ENCODE data around the gene SP2. TPM values are rescaled to one million over a fixed set of nuclear protein-coding genes. Genes with fewer than 3 reads are reported as not detected.

Gene SP2
- polyA plus RNA-seq = 10 to 100 TPM in 1 of 2 donors, 1 to 10 TPM in 1; 5.4 to 10.7 TPM

- Histone ChIP-seq H3K27ac (ENCODE audit: low read depth in 2 of 2, low read length in 1 of 2) (peak within 1 kb of the TSS; percentile 98 to 100), H3K36me3 (ENCODE audit: control insufficient read depth in 2 of 2, insufficient read depth in 2 of 2, low read length in 1 of 2) (no peaks in the 10 kb centered on the region), H3K9me3 (ENCODE audit: control insufficient read depth in 2 of 2, insufficient read depth in 1 of 2, low read depth in 1 of 2, low read length in 1 of 2) (no peaks in the 10 kb centered on the region), H3K4me1 (ENCODE audit: control insufficient read depth in 2 of 2, insufficient read depth in 2 of 2, low read length in 1 of 2) (no peaks in the 10 kb centered on the region), H3K4me3 (ENCODE audit: low read depth in 1 of 2, low read length in 2 of 2) (peak within 1 kb of the TSS; percentile 93 to 98), H3K27me3 (ENCODE audit: control insufficient read depth in 1 of 2, insufficient read depth in 2 of 2, low read length in 2 of 2) (no peaks in the 10 kb centered on the region)
- WGBS, 2 donors = 1% methylated on average over 54 to 70 of the region's 70 CpGs
Measured at GRCh38 chr17:47895856-47896671, at the start of gene SP2. Gene SP2, plus strand, starts transcription at chr17:47896236. Its CDS starts 51 bp downstream, at chr17:47896287.

GRCh38 chr17:47846716-47847340, 49.2 kb upstream of the SP2 start:
- peaks cover 0 to 3% of the 10 kb centered on the region in 2 donors for H3K27me3 ChIP-seq (ENCODE audit: control insufficient read depth in 1 of 2, insufficient read depth in 2 of 2, low read length in 2 of 2)

GRCh38 chr17:47847341-47848197, 48.5 kb upstream of the SP2 start:
- peaks cover 0 to 7% of the 10 kb centered on the region in 2 donors for H3K27me3 ChIP-seq (ENCODE audit: control insufficient read depth in 1 of 2, insufficient read depth in 2 of 2, low read length in 2 of 2)
- H3K36me3 ChIP-seq (ENCODE audit: control insufficient read depth in 2 of 2, insufficient read depth in 2 of 2, low read length in 1 of 2) = peaks cover 0 to 3% of the 10 kb centered on the region in 2 donors
- no peaks in the 10 kb centered on the region for H3K9me3 ChIP-seq (ENCODE audit: control insufficient read depth in 2 of 2, insufficient read depth in 1 of 2, low read depth in 1 of 2, low read length in 1 of 2)
- no peak overlapping the region for H3K27ac ChIP-seq (ENCODE audit: low read depth in 2 of 2, low read length in 1 of 2)
- no peak overlapping the region for H3K4me3 ChIP-seq (ENCODE audit: low read depth in 1 of 2, low read length in 2 of 2)
- WGBS, 2 donors = 33 to 41% methylated on average over 70 to 71 of the region's 71 CpGs
- H3K4me1 ChIP-seq (ENCODE audit: control insufficient read depth in 2 of 2, insufficient read depth in 2 of 2, low read length in 1 of 2) = peaks cover 8 to 18% of the 10 kb centered on the region in 2 donors

More at GRCh38 chr17:47846716-47847340, 49.2 kb upstream of the SP2 start:
- peaks cover 0 to 3% of the 10 kb centered on the region in 2 donors for H3K36me3 ChIP-seq (ENCODE audit: control insufficient read depth in 2 of 2, insufficient read depth in 2 of 2, low read length in 1 of 2)
- peaks cover 8 to 18% of the 10 kb centered on the region in 2 donors for H3K4me1 ChIP-seq (ENCODE audit: control insufficient read depth in 2 of 2, insufficient read depth in 2 of 2, low read length in 1 of 2)
- WGBS, 2 donors = 22 to 30% methylated on average over 30 to 31 of the region's 31 CpGs
- no peaks in the 10 kb centered on the region for H3K9me3 ChIP-seq (ENCODE audit: control insufficient read depth in 2 of 2, insufficient read depth in 1 of 2, low read depth in 1 of 2, low read length in 1 of 2)
- no peak overlapping the region for H3K27ac ChIP-seq (ENCODE audit: low read depth in 2 of 2, low read length in 1 of 2)
- no peak overlapping the region for H3K4me3 ChIP-seq (ENCODE audit: low read depth in 1 of 2, low read length in 2 of 2)

- Histone ChIP-seq H3K4me3 (ENCODE audit: low read depth in 1 of 2, low read length in 2 of 2) (no peak overlapping the region), H3K9me3 (ENCODE audit: control insufficient read depth in 2 of 2, insufficient read depth in 1 of 2, low read depth in 1 of 2, low read length in 1 of 2) (no peaks in the 10 kb centered on the region), H3K36me3 (ENCODE audit: control insufficient read depth in 2 of 2, insufficient read depth in 2 of 2, low read length in 1 of 2) (peaks cover 0 to 3% of the 10 kb centered on the region in 2 donors), H3K27ac (ENCODE audit: low read depth in 2 of 2, low read length in 1 of 2) (no peak overlapping the region), H3K4me1 (ENCODE audit: control insufficient read depth in 2 of 2, insufficient read depth in 2 of 2, low read length in 1 of 2) (peaks cover 8 to 18% of the 10 kb centered on the region in 2 donors), H3K27me3 (ENCODE audit: control insufficient read depth in 1 of 2, insufficient read depth in 2 of 2, low read length in 2 of 2) (peaks cover 0 to 8% of the 10 kb centered on the region in 2 donors)
- 58 to 65% methylated on average over 23 of the region's 23 CpGs for WGBS, 2 donors
Measured at GRCh38 chr17:47848198-47848513, 47.9 kb upstream of the SP2 start.

- H3K4me3 ChIP-seq (ENCODE audit: low read depth in 1 of 2, low read length in 2 of 2) = peak overlapping the region; percentile 58 to 59
- WGBS, 2 donors = 21 to 26% methylated on average over 9 of the region's 9 CpGs
- H3K4me1 ChIP-seq (ENCODE audit: control insufficient read depth in 2 of 2, insufficient read depth in 2 of 2, low read length in 1 of 2) = peaks cover 5 to 15% of the 10 kb centered on the region in 2 donors
- no peaks in the 10 kb centered on the region for H3K9me3 ChIP-seq (ENCODE audit: control insufficient read depth in 2 of 2, insufficient read depth in 1 of 2, low read depth in 1 of 2, low read length in 1 of 2)
- H3K27me3 ChIP-seq (ENCODE audit: control insufficient read depth in 1 of 2, insufficient read depth in 2 of 2, low read length in 2 of 2) = peaks cover 0 to 14% of the 10 kb centered on the region in 2 donors
- H3K27ac ChIP-seq (ENCODE audit: low read depth in 2 of 2, low read length in 1 of 2) = peak overlapping the region; percentile 70 to 83
- H3K36me3 ChIP-seq (ENCODE audit: control insufficient read depth in 2 of 2, insufficient read depth in 2 of 2, low read length in 1 of 2) = peaks cover 0 to 3% of the 10 kb centered on the region in 2 donors
Measured at GRCh38 chr17:47850373-47850691, 45.7 kb upstream of the SP2 start.

GRCh38 chr17:47850692-47851573, 45.1 kb upstream of the SP2 start, which contains the start of gene SP6:
Gene SP6, minus strand, starts transcription at chr17:47851163. Its CDS starts 2,734 bp downstream, at chr17:47848429.
- peaks cover 0 to 3% of the 10 kb centered on the region in 2 donors for H3K36me3 ChIP-seq (ENCODE audit: control insufficient read depth in 2 of 2, insufficient read depth in 2 of 2, low read length in 1 of 2)
- H3K27ac ChIP-seq (ENCODE audit: low read depth in 2 of 2, low read length in 1 of 2) = peak within 1 kb of the TSS; percentile 70 to 83
- H3K4me3 ChIP-seq (ENCODE audit: low read depth in 1 of 2, low read length in 2 of 2) = peak within 1 kb of the TSS; percentile 58 to 59
- H3K9me3 ChIP-seq (ENCODE audit: control insufficient read depth in 2 of 2, insufficient read depth in 1 of 2, low read depth in 1 of 2, low read length in 1 of 2) = no peaks in the 10 kb centered on the region
- peaks cover 5 to 15% of the 10 kb centered on the region in 2 donors for H3K4me1 ChIP-seq (ENCODE audit: control insufficient read depth in 2 of 2, insufficient read depth in 2 of 2, low read length in 1 of 2)
- 4 to 7% methylated on average over 54 to 71 of the region's 71 CpGs for WGBS, 2 donors
- peaks cover 4 to 14% of the 10 kb centered on the region in 2 donors for H3K27me3 ChIP-seq (ENCODE audit: control insufficient read depth in 1 of 2, insufficient read depth in 2 of 2, low read length in 2 of 2)

GRCh38 chr17:47851764-47852112, 44.3 kb upstream of the SP2 start:
- Histone ChIP-seq H3K9me3 (ENCODE audit: control insufficient read depth in 2 of 2, insufficient read depth in 1 of 2, low read depth in 1 of 2, low read length in 1 of 2) (no peaks in the 10 kb centered on the region), H3K4me1 (ENCODE audit: control insufficient read depth in 2 of 2, insufficient read depth in 2 of 2, low read length in 1 of 2) (peaks cover 5 to 15% of the 10 kb centered on the region in 2 donors), H3K27me3 (ENCODE audit: control insufficient read depth in 1 of 2, insufficient read depth in 2 of 2, low read length in 2 of 2) (peaks cover 4 to 14% of the 10 kb centered on the region in 2 donors), H3K27ac (ENCODE audit: low read depth in 2 of 2, low read length in 1 of 2) (no peak overlapping the region), H3K4me3 (ENCODE audit: low read depth in 1 of 2, low read length in 2 of 2) (peak overlapping the region in 1 of 2 donors; percentile 59), H3K36me3 (ENCODE audit: control insufficient read depth in 2 of 2, insufficient read depth in 2 of 2, low read length in 1 of 2) (peaks cover 0 to 3% of the 10 kb centered on the region in 2 donors)
- WGBS, 2 donors = 24 to 27% methylated on average over 11 of the region's 11 CpGs

GRCh38 chr17:47852113-47852949, 43.7 kb upstream of the SP2 start:
- Histone ChIP-seq H3K27ac (ENCODE audit: low read depth in 2 of 2, low read length in 1 of 2) (no peak overlapping the region), H3K36me3 (ENCODE audit: control insufficient read depth in 2 of 2, insufficient read depth in 2 of 2, low read length in 1 of 2) (peaks cover 0 to 3% of the 10 kb centered on the region in 2 donors), H3K27me3 (ENCODE audit: control insufficient read depth in 1 of 2, insufficient read depth in 2 of 2, low read length in 2 of 2) (peaks cover 4 to 14% of the 10 kb centered on the region in 2 donors), H3K9me3 (ENCODE audit: control insufficient read depth in 2 of 2, insufficient read depth in 1 of 2, low read depth in 1 of 2, low read length in 1 of 2) (no peaks in the 10 kb centered on the region), H3K4me3 (ENCODE audit: low read depth in 1 of 2, low read length in 2 of 2) (no peak overlapping the region), H3K4me1 (ENCODE audit: control insufficient read depth in 2 of 2, insufficient read depth in 2 of 2, low read length in 1 of 2) (peaks cover 5 to 15% of the 10 kb centered on the region in 2 donors)
- 28 to 37% methylated on average over 32 of the region's 32 CpGs for WGBS, 2 donors

Data from esophagus (tissue), 2 donors.